Keratinocyte (primary cell): ENCODE measurements around the gene SNW1. TPM values are rescaled to one million over a fixed set of nuclear protein-coding genes. Genes with fewer than 3 reads are reported as not detected.

ENCODE experiments used
- DNase-seq: peaks from one replicate; pipeline ENCODE4 v3.0.0-alpha.2; 2011; ENCODE audit warnings: low read depth, missing footprints, low spot score
- FAIRE-seq: peaks from 2 replicates; lab custom pipeline; 2011; peaks lifted over from hg19 to GRCh38; lab: Jason Lieb, UNC
- H2AFZ ChIP-seq: 2 replicates; pipeline ENCODE4 v1.6.0; 2012; ENCODE audit warnings: low read length, control low read depth, inconsistent platforms; ENCODE audit not compliant: control insufficient read depth
- H3K27ac ChIP-seq: 2 replicates; pipeline ENCODE4 v1.5.1; 2011; ENCODE audit warnings: low read length; ENCODE audit not compliant: control insufficient read depth, insufficient read depth
- H3K27me3 ChIP-seq: 3 replicates; pipeline ENCODE4 v1.6.0; 2011; ENCODE audit warnings: low read length; ENCODE audit not compliant: control insufficient read depth, insufficient read depth; ENCODE audit errors: extremely low read depth
- H3K36me3 ChIP-seq, 2 experiments: 2 replicates in 1 of 2; 3 replicates in 1 of 2; pipeline ENCODE4 v1.5.1; 2011; ENCODE audit warnings: low read length in 2 of 2, mild to moderate bottlenecking in 1 of 2; ENCODE audit not compliant: control insufficient read depth in 2 of 2, insufficient read depth in 2 of 2; ENCODE audit errors: extremely low read depth in 1 of 2
- H3K4me1 ChIP-seq: 3 replicates; pipeline ENCODE4 v1.5.1; 2011; ENCODE audit warnings: low read length; ENCODE audit not compliant: control insufficient read depth, insufficient read depth; ENCODE audit errors: extremely low read depth
- H3K4me2 ChIP-seq: 3 replicates; pipeline ENCODE4 v1.6.0; 2011; ENCODE audit warnings: low read depth, low read length; ENCODE audit not compliant: control insufficient read depth, insufficient read depth; ENCODE audit errors: extremely low read depth
- H3K4me3 ChIP-seq, 3 experiments: fragments of 200-600 bp in 1 of 3; sonication (generic) in 1 of 3; 2 replicates in 2 of 3; 3 replicates in 1 of 3; pipeline ENCODE4 v1.5.1; 2011 to 2016; ENCODE audit warnings: low read length in 3 of 3, mild to moderate bottlenecking in 3 of 3, control low read depth in 2 of 3, inconsistent platforms in 1 of 3, low read depth in 1 of 3, mixed read lengths in 1 of 3, mixed run types in 1 of 3, moderate library complexity in 1 of 3; ENCODE audit not compliant: control insufficient read depth in 2 of 3, insufficient read depth in 2 of 3; ENCODE audit errors: extremely low read depth in 1 of 3
- H3K79me2 ChIP-seq: 2 replicates; pipeline ENCODE4 v1.6.0; 2012; ENCODE audit warnings: low read length; ENCODE audit not compliant: control insufficient read depth, insufficient read depth
- H3K9ac ChIP-seq: 3 replicates; pipeline ENCODE4 v1.6.0; 2011; ENCODE audit warnings: low read length; ENCODE audit not compliant: control insufficient read depth, insufficient read depth; ENCODE audit errors: extremely low read depth
- H3K9me1 ChIP-seq: 3 replicates; pipeline ENCODE4 v1.6.0; 2011; ENCODE audit warnings: low read length; ENCODE audit not compliant: control insufficient read depth, insufficient read depth; ENCODE audit errors: extremely low read depth
- H3K9me3 ChIP-seq: 2 replicates; pipeline ENCODE4 v1.5.1; 2012; ENCODE audit warnings: low read depth, low read length; ENCODE audit not compliant: control insufficient read depth
- H4K20me1 ChIP-seq: 3 replicates; pipeline ENCODE4 v1.6.0; 2011; ENCODE audit warnings: low read length; ENCODE audit not compliant: control insufficient read depth, insufficient read depth; ENCODE audit errors: extremely low read depth
- EZH2 ChIP-seq: IDR thresholded peaks from one replicate; pipeline ENCODE4 v1.6.1; 2012; ENCODE audit warnings: inconsistent platforms, mild to moderate bottlenecking, low read length, moderate library complexity
- dilution Hi-C: fragments of 300-500 bp; cut with MboI; formaldehyde crosslinking; loops from one replicate; pipeline ENCODE4 v1.7.0; 2020; ENCODE audit warnings: low sequenced_read_pairs; ENCODE audit not compliant: extremely low pct_ligation_motif_present
- polyA plus RNA-seq, 5 experiments: library from polyadenylated mRNA; depleted of rRNA in 3 of 5; stranded (reverse) in 3 of 5; stranded (forward) in 1 of 5; unstranded in 1 of 5; fragments of >200 nt; gene quantifications; 1 replicate in 1 of 5; 2 replicates in 3 of 5; 3 replicates in 1 of 5; pipeline versions ENCODE4 v1.2.1 to v1.2.3, GENCODE V29; 2011 to 2012; ENCODE audit warnings: missing spikeins in 2 of 5, low read depth in 1 of 5, low replicate concordance in 1 of 5
- TF ChIP-seq, protein P1 (sequence below), 3 experiments: IDR thresholded peaks in 1 of 3; conservative IDR thresholded peaks in 1 of 3; optimal IDR thresholded peaks in 1 of 3; 2 replicates in 2 of 3; 3 replicates in 1 of 3; pipeline versions ENCODE3 to v1.5.1; 2011; ENCODE audit warnings: low read length in 3 of 3, mild to moderate bottlenecking in 3 of 3, moderate library complexity in 2 of 3, control low read depth in 1 of 3, inconsistent platforms in 1 of 3; ENCODE audit not compliant: insufficient read depth in 2 of 3; ENCODE audit errors: extremely low read depth in 1 of 3

The SNW1 gene
- polyA plus RNA-seq, 1 donor (not counting 4 experiments of a cell fraction or from before 2014, with no cell fraction given), result 52.5 TPM

DNA sequence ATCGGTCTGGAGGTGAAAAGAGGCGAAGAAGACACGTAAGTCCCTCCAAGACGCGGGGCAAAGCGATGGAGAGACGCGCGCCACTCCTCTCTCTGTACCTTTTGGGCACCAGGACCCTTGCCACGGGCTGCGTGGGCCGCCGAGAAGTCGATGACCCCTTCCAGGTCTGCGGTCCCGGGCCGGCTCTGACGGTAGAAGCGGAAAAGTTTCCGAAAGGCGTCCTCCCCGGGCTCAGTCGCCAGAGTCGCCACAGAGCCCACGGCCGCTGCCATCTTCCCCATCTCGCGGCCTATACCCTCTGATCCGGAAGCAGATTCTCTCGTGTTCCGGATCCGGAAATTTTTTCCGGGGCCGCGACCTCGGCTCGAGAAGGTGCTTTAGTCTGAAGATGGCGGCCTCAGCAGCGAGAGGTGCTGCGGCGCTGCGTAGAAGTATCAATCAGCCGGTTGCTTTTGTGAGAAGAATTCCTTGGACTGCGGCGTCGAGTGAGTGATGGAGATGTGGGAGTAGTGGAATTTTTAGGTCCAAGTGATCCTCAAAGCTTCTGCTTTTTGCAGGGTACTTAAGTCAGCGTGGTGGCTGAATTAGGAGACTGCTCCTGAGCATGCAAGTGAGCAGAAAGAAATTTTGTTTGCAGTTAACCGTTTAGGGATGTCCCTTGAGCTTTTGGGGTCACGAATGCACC is 53.1 kb downstream of the SNW1 start, which contains the start of the genes ALKBH1 and SLIRP:
Gene ALKBH1 (minus strand): TSS at position 300 of the 685 bp plus-strand sequence. CDS start 19 bp downstream, at position 281.
Gene SLIRP (plus strand): TSS at position 380 of the 685 bp plus-strand sequence. CDS start 9 bp downstream, at position 389.
- Histone ChIP-seq H3K9ac (peak within 1 kb of the TSS; percentile 91), H4K20me1 (no peaks in the 10 kb centered on the region), H3K4me1 (peaks cover 16% of the 10 kb centered on the region), H3K4me2 (peak within 1 kb of the TSS; percentile 88), H3K27me3 (no peaks in the 10 kb centered on the region), H2AFZ (peak within 1 kb of the TSS; percentile 99), H3K9me1 (no peaks in the 10 kb centered on the region), H3K4me3 (peak within 1 kb of the TSS; percentile 79 to 99 (median 85)), H3K9me3 (no peaks in the 10 kb centered on the region), H3K36me3 (peaks cover 6 to 12% of the 10 kb centered on the region in 2 experiments), H3K79me2 (peaks cover 80% of the 10 kb centered on the region), H3K27ac (peak within 1 kb of the TSS; percentile 81)
- FAIRE-seq (peak; percentile 20), DNase-seq (no peak)
- TF ChIP-seq, protein P1, sequence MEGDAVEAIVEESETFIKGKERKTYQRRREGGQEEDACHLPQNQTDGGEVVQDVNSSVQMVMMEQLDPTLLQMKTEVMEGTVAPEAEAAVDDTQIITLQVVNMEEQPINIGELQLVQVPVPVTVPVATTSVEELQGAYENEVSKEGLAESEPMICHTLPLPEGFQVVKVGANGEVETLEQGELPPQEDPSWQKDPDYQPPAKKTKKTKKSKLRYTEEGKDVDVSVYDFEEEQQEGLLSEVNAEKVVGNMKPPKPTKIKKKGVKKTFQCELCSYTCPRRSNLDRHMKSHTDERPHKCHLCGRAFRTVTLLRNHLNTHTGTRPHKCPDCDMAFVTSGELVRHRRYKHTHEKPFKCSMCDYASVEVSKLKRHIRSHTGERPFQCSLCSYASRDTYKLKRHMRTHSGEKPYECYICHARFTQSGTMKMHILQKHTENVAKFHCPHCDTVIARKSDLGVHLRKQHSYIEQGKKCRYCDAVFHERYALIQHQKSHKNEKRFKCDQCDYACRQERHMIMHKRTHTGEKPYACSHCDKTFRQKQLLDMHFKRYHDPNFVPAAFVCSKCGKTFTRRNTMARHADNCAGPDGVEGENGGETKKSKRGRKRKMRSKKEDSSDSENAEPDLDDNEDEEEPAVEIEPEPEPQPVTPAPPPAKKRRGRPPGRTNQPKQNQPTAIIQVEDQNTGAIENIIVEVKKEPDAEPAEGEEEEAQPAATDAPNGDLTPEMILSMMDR (optimal IDR thresholded peaks at IDR 0.05 in 1 of 3, IDR thresholded peaks at IDR 0.05 in 1 of 3, conservative IDR thresholded peaks at IDR 0.05 in 1 of 3; ENCODE audit: extremely low read depth in 1 of 3, insufficient read depth in 2 of 3, low read length in 3 of 3), result no peak
- no peak for TF ChIP-seq EZH2
- dilution Hi-C loops, result no loop called here

DNA sequence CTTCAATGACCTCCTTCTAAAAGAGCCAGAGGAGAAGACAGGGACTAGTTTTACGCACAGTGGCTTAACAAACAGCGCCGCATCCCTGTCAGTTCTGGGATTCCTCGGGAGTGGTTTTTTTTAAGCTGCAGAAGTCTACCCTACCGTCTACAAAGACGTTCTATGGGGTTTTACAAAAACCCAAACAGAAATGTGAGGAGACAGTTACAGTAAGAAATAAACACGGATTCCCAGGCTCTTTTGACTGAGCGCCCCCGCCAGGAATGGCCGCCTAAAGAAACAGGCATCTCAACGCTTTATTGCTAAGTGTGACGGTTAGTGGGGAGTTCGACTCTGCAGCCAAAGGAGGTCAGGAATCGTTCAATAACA is 53.6 kb downstream of the SNW1 start:
- DNase-seq, result no peak
- Histone ChIP-seq H3K36me3 (peaks cover 4 to 13% of the 10 kb centered on the region in 2 experiments), H3K9ac (peak overlapping the region; percentile 91), H2AFZ (peak overlapping the region; percentile 99), H3K27me3 (no peaks in the 10 kb centered on the region), H3K9me3 (no peaks in the 10 kb centered on the region), H3K27ac (peak overlapping the region; percentile 81), H3K9me1 (no peaks in the 10 kb centered on the region), H4K20me1 (no peaks in the 10 kb centered on the region), H3K4me1 (peaks cover 16% of the 10 kb centered on the region), H3K79me2 (peaks cover 76% of the 10 kb centered on the region), H3K4me2 (peak overlapping the region; percentile 86), H3K4me3 (peak overlapping the region; percentile 79 to 99 (median 85))
- FAIRE-seq, result no peak
- TF ChIP-seq, protein P1 (optimal IDR thresholded peaks at IDR 0.05 in 1 of 3, IDR thresholded peaks at IDR 0.05 in 1 of 3, conservative IDR thresholded peaks at IDR 0.05 in 1 of 3; ENCODE audit: extremely low read depth in 1 of 3, insufficient read depth in 2 of 3, low read length in 3 of 3), result peak; percentile 39 to 54 (median 51)
- no peak for TF ChIP-seq EZH2
- dilution Hi-C loops, result no loop called here
